ENCODE data around the gene SLFN14.

DNA sequence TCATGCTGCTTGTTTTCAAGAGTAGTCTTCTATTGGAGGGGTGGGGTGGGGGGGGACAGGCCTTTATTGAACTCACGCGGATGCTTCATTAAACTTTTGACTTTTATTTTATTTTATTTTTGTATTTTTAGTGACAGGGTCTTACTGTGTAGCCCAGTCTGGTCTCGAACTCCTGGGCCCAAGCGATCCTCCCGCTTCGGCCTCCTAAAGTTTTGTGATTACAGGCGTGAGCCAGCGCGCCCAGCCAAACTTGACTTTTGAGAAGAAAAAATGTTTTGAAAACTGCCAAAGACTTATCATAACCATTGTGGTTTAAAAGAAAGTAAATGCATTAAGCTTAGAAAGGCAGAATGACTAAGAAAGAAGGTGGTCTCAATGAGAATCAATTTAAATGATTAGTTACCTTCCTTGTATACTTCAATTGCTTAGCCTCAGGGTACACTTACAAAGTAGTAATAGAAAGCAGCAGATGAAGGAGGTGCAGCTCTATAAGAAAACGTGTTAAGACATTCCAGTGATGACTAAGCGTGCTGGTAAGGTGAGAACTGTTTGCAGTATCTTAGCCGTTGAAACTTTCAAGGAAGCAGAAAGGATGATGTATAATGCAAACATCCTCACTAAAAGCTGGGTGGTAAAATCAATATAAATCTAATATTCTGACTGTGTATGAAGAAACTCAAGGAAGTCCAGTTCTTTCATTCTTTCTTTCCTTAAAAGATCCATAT, 27.7 kb upstream of the SLFN14 start:
- TF ChIP-seq CHD1 (IDR thresholded peaks at IDR 0.05; ENCODE audit: low read depth, low read length) (no peak), POLR2A (IDR thresholded peaks at IDR 0.05; ENCODE audit: low read depth, low read length) (no peak)
- TF ChIP-seq, protein P1, sequence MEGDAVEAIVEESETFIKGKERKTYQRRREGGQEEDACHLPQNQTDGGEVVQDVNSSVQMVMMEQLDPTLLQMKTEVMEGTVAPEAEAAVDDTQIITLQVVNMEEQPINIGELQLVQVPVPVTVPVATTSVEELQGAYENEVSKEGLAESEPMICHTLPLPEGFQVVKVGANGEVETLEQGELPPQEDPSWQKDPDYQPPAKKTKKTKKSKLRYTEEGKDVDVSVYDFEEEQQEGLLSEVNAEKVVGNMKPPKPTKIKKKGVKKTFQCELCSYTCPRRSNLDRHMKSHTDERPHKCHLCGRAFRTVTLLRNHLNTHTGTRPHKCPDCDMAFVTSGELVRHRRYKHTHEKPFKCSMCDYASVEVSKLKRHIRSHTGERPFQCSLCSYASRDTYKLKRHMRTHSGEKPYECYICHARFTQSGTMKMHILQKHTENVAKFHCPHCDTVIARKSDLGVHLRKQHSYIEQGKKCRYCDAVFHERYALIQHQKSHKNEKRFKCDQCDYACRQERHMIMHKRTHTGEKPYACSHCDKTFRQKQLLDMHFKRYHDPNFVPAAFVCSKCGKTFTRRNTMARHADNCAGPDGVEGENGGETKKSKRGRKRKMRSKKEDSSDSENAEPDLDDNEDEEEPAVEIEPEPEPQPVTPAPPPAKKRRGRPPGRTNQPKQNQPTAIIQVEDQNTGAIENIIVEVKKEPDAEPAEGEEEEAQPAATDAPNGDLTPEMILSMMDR (conservative IDR thresholded peaks at IDR 0.05; ENCODE audit: low read depth, low read length) = no peak

Data from IMR-90 (cell line).